H1 (cell line): ENCODE data around the gene SPATA16. TPM values are rescaled to one million over a fixed set of nuclear protein-coding genes. Genes with fewer than 3 reads are reported as not detected.

Experiments used
- YY1 ChIP-seq: IDR thresholded peaks from 2 replicates; pipeline ENCODE4 v1.6.1; 2011; ENCODE audit warnings: low read depth, mild to moderate bottlenecking, low read length
- polyA plus RNA-seq, 7 experiments: library from polyadenylated mRNA; depleted of rRNA in 3 of 7; stranded (reverse) in 5 of 7; unstranded in 2 of 7; fragments of >200 nt in 5 of 7; fragments of 200-250 nt in 2 of 7; gene quantifications; 1 replicate in 5 of 7; 2 replicates in 1 of 7; 4 replicates in 1 of 7; pipeline versions ENCODE4 v1.2.1 to v1.2.3, GENCODE V29; 2011 to 2013; ENCODE audit warnings: missing spikeins in 2 of 7, mixed read lengths in 2 of 7
- total RNA-seq: library from RNA; stranded (reverse); fragmentation: NEBNext Ultra II Directional; extraction: Animal tissue kit (Norgen Biotek cat#: 25700); gene quantifications from 2 replicates; pipeline ENCODE4 v1.2.1, GENCODE V29; 2021

The SPATA16 gene
- total and polyA plus RNA-seq, 2 of the 8 experiments (the other 6 are each of a cell fraction or from before 2014, with no cell fraction given), result 0.05 to 2.7 TPM

- no peak for TF ChIP-seq YY1
Observed at GRCh38 chr3:173044998-173045397, 96.0 kb downstream of the SPATA16 start (continued).
